SK-N-SH (cell line): ENCODE data around the gene TOPAZ1. TPM values are rescaled to one million over a fixed set of nuclear protein-coding genes. Genes with fewer than 3 reads are reported as not detected.

Experiments used
- CTCF ChIA-PET: fragments of 300-600, 350-600 bp; formaldehyde crosslinking; extraction: SDS; loops from one replicate; lab custom pipeline; 2021; lab: Yijun Ruan, JAX
- POLR2A ChIA-PET: fragments of 350-600 bp; sonication (Branson Sonifier 250); formaldehyde crosslinking; extraction: SDS; loops from one replicate; lab custom pipeline; 2020; ENCODE audit warnings: antibody characterized with exemption, inconsistent platforms; lab: Yijun Ruan, JAX
- DNase-seq: peaks from one replicate; pipeline ENCODE4 v3.0.0; 2012
- H2AFZ ChIP-seq: fragments of 200-600 bp; sonication (generic); 2 replicates; pipeline ENCODE4 v1.8.1; 2016; ENCODE audit warnings: antibody characterized with exemption, mild to moderate bottlenecking, low read depth
- H3F3A ChIP-seq: fragments of 200-600 bp; sonication (generic); replicated peaks from 2 replicates; pipeline ENCODE3; 2016; ENCODE audit warnings: antibody characterized with exemption, mild to moderate bottlenecking; ENCODE audit not compliant: insufficient read depth
- H3K27ac ChIP-seq, 2 experiments: fragments of 200-500 bp in 1 of 2; fragments of 200-600 bp in 1 of 2; sonication (Bioruptor generic) in 1 of 2; sonication (generic), shearing (Covaris generic) in 1 of 2; 2 replicates each; pipeline versions ENCODE4 v1.5.1 to v1.6.1; 2014 to 2016; ENCODE audit warnings: low read depth in 2 of 2, inconsistent platforms in 1 of 2, low read length in 1 of 2, mild to moderate bottlenecking in 1 of 2, mixed read lengths in 1 of 2
- H3K27me3 ChIP-seq: fragments of 200-600 bp; sonication (generic), shearing (Covaris generic); 2 replicates; pipeline ENCODE4 v1.6.1; 2016; ENCODE audit warnings: mixed run types; ENCODE audit not compliant: insufficient read depth
- H3K36me3 ChIP-seq, 2 experiments: fragments of 200-500 bp in 1 of 2; fragments of 200-600 bp in 1 of 2; sonication (Bioruptor generic) in 1 of 2; sonication (generic) in 1 of 2; replicated peaks in 1 of 2; 2 replicates each; pipeline versions ENCODE3 to v1.5.1; 2014 to 2016; ENCODE audit warnings: low read length in 1 of 2, mild to moderate bottlenecking in 1 of 2; ENCODE audit not compliant: insufficient read depth in 2 of 2, control insufficient read depth in 1 of 2
- H3K4me1 ChIP-seq, 2 experiments: fragments of 200-500 bp in 1 of 2; fragments of 200-600 bp in 1 of 2; sonication (Bioruptor generic) in 1 of 2; sonication (generic), shearing (Covaris generic) in 1 of 2; 2 replicates each; pipeline versions ENCODE4 v1.5.1 to v1.6.1; 2014 to 2016; ENCODE audit warnings: low read depth in 1 of 2, low read length in 1 of 2, mixed run types in 1 of 2; ENCODE audit not compliant: insufficient read depth in 2 of 2, control insufficient read depth in 1 of 2
- H3K4me2 ChIP-seq: fragments of 200-600 bp; sonication (generic), shearing (Covaris generic); 2 replicates; pipeline ENCODE4 v1.6.1; 2017; ENCODE audit warnings: mixed run types
- H3K4me3 ChIP-seq, 2 experiments: fragments of 200-500 bp in 1 of 2; fragments of 200-600 bp in 1 of 2; sonication (Bioruptor generic) in 1 of 2; sonication (generic), shearing (Covaris generic) in 1 of 2; 2 replicates each; pipeline versions ENCODE4 v1.5.1 to v1.8.1; 2014 to 2016; ENCODE audit warnings: low read depth in 2 of 2, inconsistent platforms in 1 of 2, low read length in 1 of 2, mild to moderate bottlenecking in 1 of 2, mixed read lengths in 1 of 2, moderate library complexity in 1 of 2
- H3K79me2 ChIP-seq: fragments of 200-600 bp; sonication (generic); 2 replicates; pipeline ENCODE4 v1.8.1; 2017; ENCODE audit warnings: mild to moderate bottlenecking; ENCODE audit not compliant: insufficient read depth
- H3K9ac ChIP-seq: fragments of 200-600 bp; sonication (generic); 2 replicates; pipeline ENCODE4 v1.6.1; 2017; ENCODE audit warnings: mixed run types
- H3K9me2 ChIP-seq: fragments of 200-600 bp; sonication (generic); 2 replicates; pipeline ENCODE4 v1.6.1; 2017; ENCODE audit warnings: mixed run types
- H3K9me3 ChIP-seq: fragments of 200-600 bp; sonication (generic); 2 replicates; pipeline ENCODE4 v1.6.1; 2017; ENCODE audit warnings: mixed run types, mild to moderate bottlenecking, moderate library complexity
- H4K20me1 ChIP-seq: fragments of 200-600 bp; sonication (generic); 2 replicates; pipeline ENCODE4 v1.6.1; 2017; ENCODE audit warnings: mild to moderate bottlenecking, mixed run types; ENCODE audit not compliant: insufficient read depth
- CHD2 ChIP-seq: fragments of 150-350 bp; IDR thresholded peaks from 2 replicates; pipeline ENCODE4 v1.6.1; 2018; ENCODE audit warnings: low read length; ENCODE audit not compliant: partially characterized antibody
- CTCF ChIP-seq: fragments of 200-600 bp; sonication (generic); IDR thresholded peaks from 2 replicates; pipeline ENCODE4 v1.6.1; 2017; ENCODE audit warnings: antibody characterized with exemption, mild to moderate bottlenecking, moderate library complexity
- EP300 ChIP-seq, 2 experiments: IDR thresholded peaks; 2 replicates each; pipeline versions ENCODE4 v1.4.0 to v1.6.1; 2012; ENCODE audit warnings: borderline replicate concordance in 1 of 2, low read depth in 1 of 2, low read length in 1 of 2
- FOXJ3 ChIP-seq: sonication (generic); formaldehyde crosslinking; IDR thresholded peaks from 2 replicates; pipeline ENCODE4 v1.5.1; 2020; ENCODE audit warnings: mild to moderate bottlenecking, missing genetic modification reagents
- FOXM1 ChIP-seq: IDR thresholded peaks from 2 replicates; pipeline ENCODE4 v1.4.0; 2012; ENCODE audit warnings: low read depth, mild to moderate bottlenecking
- IRF3 ChIP-seq: fragments of 150-350 bp; IDR thresholded peaks from 2 replicates; pipeline ENCODE4 v1.6.1; 2016; ENCODE audit warnings: mild to moderate bottlenecking, low read depth, low read length
- JUND ChIP-seq: IDR thresholded peaks from 2 replicates; pipeline ENCODE4 v1.4.0; 2012
- NFIC ChIP-seq: IDR thresholded peaks from 2 replicates; pipeline ENCODE4 v1.4.0; 2012; ENCODE audit warnings: borderline replicate concordance
- NRF1 ChIP-seq: IDR thresholded peaks from 2 replicates; pipeline ENCODE4 v1.6.1; 2012; ENCODE audit warnings: low read depth, mild to moderate bottlenecking, low read length
- PBX3 ChIP-seq: IDR thresholded peaks from 2 replicates; pipeline ENCODE4; 2012
- POLR2AphosphoS5 ChIP-seq: IDR thresholded peaks from 2 replicates; pipeline ENCODE4 v1.6.1; 2012; ENCODE audit warnings: low read depth, low read length
- RCOR1 ChIP-seq: fragments of 150-350 bp; IDR thresholded peaks from 2 replicates; pipeline ENCODE4 v1.6.1; 2017; ENCODE audit warnings: antibody characterized with exemption, low read length
- RFX5 ChIP-seq: IDR thresholded peaks from 2 replicates; pipeline ENCODE4 v1.6.1; 2012; ENCODE audit warnings: mild to moderate bottlenecking, improper control_type of control experiment, low read length
- RXRA ChIP-seq: IDR thresholded peaks from 2 replicates; pipeline ENCODE4 v1.4.0; 2012; ENCODE audit warnings: low read depth, mild to moderate bottlenecking, borderline replicate concordance
- SMC3 ChIP-seq: IDR thresholded peaks from 2 replicates; pipeline ENCODE4 v1.6.1; 2012; ENCODE audit warnings: low read depth, low read length, improper control_type of control experiment
- TAF1 ChIP-seq: IDR thresholded peaks from 2 replicates; pipeline ENCODE4 v1.6.1; 2012; ENCODE audit warnings: low read depth, mild to moderate bottlenecking, low read length, moderate library complexity, borderline replicate concordance
- TCF12 ChIP-seq: IDR thresholded peaks from 2 replicates; pipeline ENCODE4 v1.4.0; 2012
- TEAD4 ChIP-seq: IDR thresholded peaks from 2 replicates; pipeline ENCODE4 v1.4.0; 2012; ENCODE audit warnings: mild to moderate bottlenecking, borderline replicate concordance; ENCODE audit not compliant: insufficient read depth
- ZBTB33 ChIP-seq: IDR thresholded peaks from 2 replicates; pipeline ENCODE4 v1.4.0; 2012; ENCODE audit warnings: low read depth, borderline replicate concordance
- WGBS: methylation state at CpG from one replicate; pipeline ENCODE4 v1.1.6; 2017; ENCODE audit warnings: low lambda C conversion rate; 5-methylcytosine and 5-hydroxymethylcytosine counted together
- polyA plus RNA-seq, 3 experiments: library from polyadenylated mRNA; depleted of rRNA; stranded (reverse); fragments of >200 nt; gene quantifications; 2 replicates each; pipeline ENCODE4 v1.2.3, GENCODE V29; 2012

The TOPAZ1 gene
- polyA plus RNA-seq, 1 of the 3 experiments (the other 2 are of a cell fraction), result not detected

GRCh38 chr3:44236485-44236908 is 5.2 kb upstream of the TOPAZ1 start:
- Histone ChIP-seq H3K27me3 (no peaks in the 10 kb centered on the region), H3F3A (no peaks in the 10 kb centered on the region), H4K20me1 (no peaks in the 10 kb centered on the region), H2AFZ (no peak overlapping the region), H3K9me3 (no peaks in the 10 kb centered on the region), H3K4me2 (0 out of 2 replicates have a peak overlapping the region, but pooled peaks have one; percentile 1), H3K9ac (no peak overlapping the region), H3K4me3 (no peak overlapping the region), H3K79me2 (no peaks in the 10 kb centered on the region), H3K36me3 (no peaks in the 10 kb centered on the region), H3K4me1 (no peaks in the 10 kb centered on the region; a peak in 1 of 4 replicates), H3K9me2 (no peaks in the 10 kb centered on the region), H3K27ac (no peak overlapping the region)
- CTCF ChIA-PET, result interaction anchor here (0.6 to 3.8 kb wide), 14 partner anchors 8 to 724 kb away, joined by 3 to 36 read pairs (median 6); no protein-coding TSS in a partner anchor
- 84% methylated on average over 4 of the region's 4 CpGs for WGBS
- TF ChIP-seq SMC3 (no peak), FOXM1 (no peak), ZBTB33 (no peak), RCOR1 (no peak)
- POLR2A ChIA-PET, result no interaction called here
- no peak for DNase-seq

- TF ChIP-seq CHD2 (no peak), POLR2AphosphoS5 (no peak), FOXJ3 (no peak), JUND (no peak), PBX3 (no peak), EP300 (IDR thresholded peaks at IDR 0.05; ENCODE audit: borderline replicate concordance in 1 of 2, low read depth in 1 of 2, low read length in 1 of 2) (no peak), RXRA (no peak), TAF1 (no peak), RFX5 (no peak), NRF1 (no peak), NFIC (no peak), IRF3 (no peak), TCF12 (no peak), FOXM1 (no peak), CTCF (no peak), TEAD4 (no peak)
- no peak overlapping the region for H3K4me2 ChIP-seq
- WGBS, result 56% methylated on average over 2 of the region's 2 CpGs
- H3K36me3 ChIP-seq, result no peaks in the 10 kb centered on the region
- H3F3A ChIP-seq, result no peaks in the 10 kb centered on the region
- no peaks in the 10 kb centered on the region for H3K9me3 ChIP-seq
- no peaks in the 10 kb centered on the region; a peak in 1 of 4 replicates for H3K4me1 ChIP-seq
- no peak for DNase-seq
- no peak overlapping the region for H3K27ac ChIP-seq
- no peak overlapping the region for H3K9ac ChIP-seq
- no peak overlapping the region for H3K4me3 ChIP-seq
- H2AFZ ChIP-seq, result no peak overlapping the region
- H4K20me1 ChIP-seq, result no peaks in the 10 kb centered on the region
- POLR2A ChIA-PET, result no interaction called here
- CTCF ChIA-PET, result interaction anchor here (1.0 to 3.8 kb wide), 8 partner anchors 10 to 693 kb away, joined by 3 to 36 read pairs (median 11); no protein-coding TSS in a partner anchor
- H3K79me2 ChIP-seq, result no peaks in the 10 kb centered on the region
- no peaks in the 10 kb centered on the region for H3K27me3 ChIP-seq
- H3K9me2 ChIP-seq, result no peaks in the 10 kb centered on the region
These were observed 4.5 kb upstream of the TOPAZ1 start for GRCh38 chr3:44237161-44237560.
